Lower leg skin (tissue), 4 donors: ENCODE measurements around the gene CPPED1. TPM values are rescaled to one million over a fixed set of nuclear protein-coding genes. Genes with fewer than 3 reads are reported as not detected.

Source experiments
- DNase-seq, 2 donors: peaks; one replicate each; pipeline ENCODE4 v3.0.0-alpha.2; 2019; ENCODE audit warnings: low spot score in 2 of 2
- H3K4me3 ChIP-seq: fragments of 200-600 bp; sonication (generic); 2 replicates; pipeline ENCODE4 v1.5.1; 2017; ENCODE audit warnings: mild to moderate bottlenecking, low read depth; ENCODE audit not compliant: poor library complexity, severe bottlenecking
- CTCF ChIP-seq, 3 donors: fragments of 450-650 bp; IDR thresholded peaks; one replicate each; pipeline ENCODE4 v1.5.1; 2016; ENCODE audit warnings: antibody characterized with exemption in 3 of 3, mild to moderate bottlenecking in 3 of 3, moderate library complexity in 2 of 3
- POLR2A ChIP-seq, 2 donors: fragments of 450-650 bp; IDR thresholded peaks; one replicate each; pipeline ENCODE4 v1.6.1; 2016 to 2017; ENCODE audit warnings: antibody characterized with exemption in 2 of 2, mild to moderate bottlenecking in 1 of 2, moderate library complexity in 1 of 2
- WGBS, 2 donors: methylation state at CpG; one replicate each; pipeline ENCODE4 v1.1.5; 2018; 5-methylcytosine and 5-hydroxymethylcytosine counted together
- intact Hi-C: fragments of 100-400 bp; cut with DNase I; formaldehyde crosslinking; loops from one replicate; pipeline ENCODE4 v1.15.0; 2023; ENCODE audit warnings: low total_unique reads
- total RNA-seq, 4 donors: library from RNA; depleted of rRNA; stranded (reverse); fragments of >200 nt; gene quantifications; one replicate each; pipeline ENCODE4 v1.1.0, GENCODE V29; 2016

The CPPED1 gene
- total RNA-seq, 4 donors from 2014 or later: 5.4 to 11.6 (median 8.2) TPM

- WGBS, 2 donors: 86% methylated on average over 14 of the region's 14 CpGs
- DNase-seq: no peak
- TF ChIP-seq POLR2A (IDR thresholded peaks at IDR 0.05) (no peak), CTCF (IDR thresholded peaks at IDR 0.05) (no peak)
- intact Hi-C loops: no loop called here
- H3K4me3 ChIP-seq: no peak overlapping the region
These were observed 189.6 kb downstream of the CPPED1 start for GRCh38 chr16:12613992-12614661.

- WGBS, 2 donors: 47 to 55% methylated on average over 15 of the region's 15 CpGs
- H3K4me3 ChIP-seq: no peak overlapping the region
- no peak for DNase-seq
- intact Hi-C loops: no loop called here
- TF ChIP-seq POLR2A (IDR thresholded peaks at IDR 0.05): no peak
- TF ChIP-seq CTCF (IDR thresholded peaks at IDR 0.05): peak in 1 of 3 donors; percentile 30
These were observed 190.3 kb downstream of the CPPED1 start for GRCh38 chr16:12613131-12613991.

- TF ChIP-seq CTCF (IDR thresholded peaks at IDR 0.05) (peak in 1 of 3 donors; percentile 22), POLR2A (IDR thresholded peaks at IDR 0.05) (no peak)
- intact Hi-C loops: no loop called here
- H3K4me3 ChIP-seq: no peak overlapping the region
- no peak for DNase-seq
- 87% methylated on average over 9 of the region's 9 CpGs for WGBS, 2 donors
These were observed 191.0 kb downstream of the CPPED1 start for GRCh38 chr16:12612598-12613101.

GRCh38 chr16:12611916-12612597 is 191.6 kb downstream of the CPPED1 start:
- intact Hi-C loops: no loop called here
- TF ChIP-seq POLR2A (IDR thresholded peaks at IDR 0.05): no peak
- TF ChIP-seq CTCF (IDR thresholded peaks at IDR 0.05): no peak
- WGBS, 2 donors: 87 to 91% methylated on average over 10 of the region's 10 CpGs
- no peak for DNase-seq
- no peak overlapping the region for H3K4me3 ChIP-seq

GRCh38 chr16:12611006-12611477 is 192.6 kb downstream of the CPPED1 start:
- TF ChIP-seq POLR2A (IDR thresholded peaks at IDR 0.05) (no peak), CTCF (IDR thresholded peaks at IDR 0.05) (no peak)
- WGBS, 2 donors: 42 to 67% methylated on average over 4 of the region's 4 CpGs
- intact Hi-C loops: no loop called here
- DNase-seq: no peak
- H3K4me3 ChIP-seq: no peak overlapping the region
